Activated CD4-positive, alpha-beta T cell treated with anti-CD3 and anti-CD28 coated beads, Interleukin-2, amount 50 U/mL, for 48 hours (primary cell): Measurements from ENCODE around the gene MIGA2.
A peak's percentile ranks its signal among the peaks of the same experiment; 100 is the strongest.
"Not testable (repeated sequence)": the region's sequence is repeated elsewhere in the genome, so short reads cannot be mapped to it uniquely, and the experiment has no call there.

Source experiments
- DNase-seq, 2 experiments: peaks; one replicate each; pipeline ENCODE4 v3.0.0-alpha.2; 2020

MIGA2 gene

GRCh38 chr9:129036241-129036922 is at the start of gene MIGA2:
Gene MIGA2, plus strand, starts transcription at chr9:129036626. Its CDS starts 3,969 bp downstream, at chr9:129040595.
- peak; percentile 94 to 96 for DNase-seq

GRCh38 chr9:128986671-128987070 is 49.8 kb upstream of the MIGA2 start:
- DNase-seq: no peak

GRCh38 chr9:128987805-128988204 is 48.6 kb upstream of the MIGA2 start:
- DNase-seq: no peak

- no peak for DNase-seq
Measured at GRCh38 chr9:128992995-128993394, 43.4 kb upstream of the MIGA2 start.

- no peak for DNase-seq
Measured at GRCh38 chr9:128995791-128996190, 40.6 kb upstream of the MIGA2 start.

GRCh38 chr9:128998462-128998861 is 38.0 kb upstream of the MIGA2 start:
- DNase-seq: no peak

GRCh38 chr9:128999581-129000206 is 36.7 kb upstream of the MIGA2 start:
- no peak for DNase-seq

GRCh38 chr9:129001504-129002325 is 34.7 kb upstream of the MIGA2 start:
- no peak for DNase-seq

GRCh38 chr9:129002992-129003391 is 33.4 kb upstream of the MIGA2 start:
- no peak for DNase-seq

- not testable (repeated sequence) for DNase-seq
Measured at GRCh38 chr9:129004173-129004572, 32.3 kb upstream of the MIGA2 start.

- DNase-seq: no peak
Measured at GRCh38 chr9:129005336-129005997, 31.0 kb upstream of the MIGA2 start.

- peak; percentile 48 to 63 for DNase-seq
Measured at GRCh38 chr9:129006328-129007034, 29.9 kb upstream of the MIGA2 start.

GRCh38 chr9:129007035-129007765 is 29.2 kb upstream of the MIGA2 start:
- no peak for DNase-seq

- no peak for DNase-seq
Measured at GRCh38 chr9:129007766-129008468, 28.5 kb upstream of the MIGA2 start.

GRCh38 chr9:129008469-129008965 is 27.9 kb upstream of the MIGA2 start:
- DNase-seq: no peak

GRCh38 chr9:129008986-129009583 is 27.3 kb upstream of the MIGA2 start:
- DNase-seq: no peak

GRCh38 chr9:129009584-129010141 is 26.8 kb upstream of the MIGA2 start:
- DNase-seq: no peak

GRCh38 chr9:129010267-129010975 is 26.0 kb upstream of the MIGA2 start:
- no peak for DNase-seq

- DNase-seq: no peak
Measured at GRCh38 chr9:129011170-129011569, 25.3 kb upstream of the MIGA2 start.
